GM12878 (cell line): ENCODE results near the gene FXYD4. TPM values are rescaled to one million over a fixed set of nuclear protein-coding genes. Genes with fewer than 3 reads are reported as not detected.

Experiments
- ATAC-seq: fragments of 200-7000 bp; cut with Tn5 transposase; 3 replicates; pipeline ENCODE4 v1.9.1; 2020; ENCODE audit warnings: mild to moderate bottlenecking, moderate library complexity
- BruUV-seq: library from RNA; stranded (reverse); fragments of 400-500 nt; replicated peaks from 2 replicates; lab custom pipeline; 2021; lab: Mats Ljungman, UMichigan
- CTCF ChIA-PET: fragments of 300-600 bp; sonication (Branson Sonifier 250); formaldehyde crosslinking; extraction: SDS; loops from one replicate; lab custom pipeline; 2021; ENCODE audit warnings: inconsistent platforms; lab: Yijun Ruan, JAX
- POLR2A ChIA-PET: fragments of 350-600 bp; formaldehyde crosslinking; extraction: SDS; loops from one replicate; lab custom pipeline; 2021; ENCODE audit warnings: inconsistent platforms; lab: Charles Lee
- RAD21 ChIA-PET: fragments of 300-600 bp; sonication (Branson Sonifier 250); formaldehyde crosslinking; loops from one replicate; lab custom pipeline; 2023; ENCODE audit warnings: antibody characterized with exemption; ENCODE audit not compliant: unreplicated experiment; lab: Charles Lee
- SMC1A ChIA-PET: fragments of 300-600 bp; sonication (Branson Sonifier 250); formaldehyde crosslinking; loops from one replicate; lab custom pipeline; 2023; ENCODE audit not compliant: unreplicated experiment, uncharacterized antibody; lab: Charles Lee
- DNase-seq: peaks from one replicate; pipeline ENCODE4 v3.0.0-alpha.2; 2011; ENCODE audit warnings: low read depth, low spot score
- FAIRE-seq: peaks from 3 replicates; lab custom pipeline; 2011; peaks lifted over from hg19 to GRCh38; lab: Jason Lieb, UNC
- H2AFZ ChIP-seq: 2 replicates; pipeline ENCODE4 v1.6.0; 2011; ENCODE audit warnings: low read depth, low read length, control low read depth; ENCODE audit not compliant: control insufficient read depth
- H3K27ac ChIP-seq: 2 replicates; pipeline ENCODE4 v1.5.1; 2011; ENCODE audit warnings: control low read depth; ENCODE audit not compliant: control insufficient read depth, insufficient read depth
- H3K27me3 ChIP-seq, 2 experiments: replicated peaks in 1 of 2; 2 replicates each; pipeline versions ENCODE4 v1.6.0 to v1.6.1; 2011; ENCODE audit warnings: low read length in 1 of 2; ENCODE audit not compliant: control insufficient read depth in 2 of 2, insufficient read depth in 2 of 2
- H3K36me3 ChIP-seq, 2 experiments: 2 replicates each; pipeline ENCODE4 v1.5.1; 2011; ENCODE audit warnings: low read length in 1 of 2; ENCODE audit not compliant: control insufficient read depth in 2 of 2, insufficient read depth in 2 of 2
- H3K4me1 ChIP-seq: 2 replicates; pipeline ENCODE4 v1.6.1; 2011; ENCODE audit warnings: mild to moderate bottlenecking, low read length, moderate library complexity, mixed read lengths; ENCODE audit not compliant: control insufficient read depth, insufficient read depth
- H3K4me2 ChIP-seq: 2 replicates; pipeline ENCODE4 v1.6.0; 2011; ENCODE audit warnings: control low read depth; ENCODE audit not compliant: control insufficient read depth, insufficient read depth
- H3K4me3 ChIP-seq: fragments of 200-600 bp; sonication (generic); 2 replicates; pipeline ENCODE4 v1.5.1; 2016
- H3K79me2 ChIP-seq: 2 replicates; pipeline ENCODE4 v1.6.0; 2011; ENCODE audit warnings: low read length; ENCODE audit not compliant: control insufficient read depth, insufficient read depth
- H3K9ac ChIP-seq: 2 replicates; pipeline ENCODE4 v1.8.0; 2011; ENCODE audit warnings: low read length, control low read depth, mixed read lengths; ENCODE audit not compliant: control insufficient read depth, insufficient read depth
- H3K9me3 ChIP-seq: replicated peaks from 3 replicates; pipeline ENCODE4 v1.5.1; 2011; ENCODE audit warnings: mild to moderate bottlenecking, low read length; ENCODE audit not compliant: control insufficient read depth, insufficient read depth
- H4K20me1 ChIP-seq: 2 replicates; pipeline ENCODE4 v1.6.0; 2011; ENCODE audit not compliant: control insufficient read depth, insufficient read depth
- E2F8 ChIP-seq: fragments of 450-650 bp; IDR thresholded peaks from 2 replicates; pipeline ENCODE4 v1.6.1; 2018; ENCODE audit warnings: mild to moderate bottlenecking, low read depth, moderate library complexity; ENCODE audit not compliant: partially characterized antibody
- HDAC6 ChIP-seq: fragments of 200-600 bp; sonication (generic); IDR thresholded peaks from one replicate; pipeline ENCODE4 v1.8.0; 2017; ENCODE audit warnings: antibody characterized with exemption; ENCODE audit not compliant: unreplicated experiment
- IKZF2 ChIP-seq, 2 experiments: fragments of 450-650 bp; IDR thresholded peaks; 2 replicates each; pipeline ENCODE4 v1.6.1; 2017; ENCODE audit warnings: mild to moderate bottlenecking in 2 of 2, moderate library complexity in 2 of 2
- MEF2B ChIP-seq: fragments of 450-650 bp; IDR thresholded peaks from 2 replicates; pipeline ENCODE4 v1.6.1; 2018; ENCODE audit warnings: mild to moderate bottlenecking, moderate library complexity; ENCODE audit not compliant: partially characterized antibody, poor library complexity, severe bottlenecking
- MYB ChIP-seq: fragments of 150-350 bp; IDR thresholded peaks from 2 replicates; pipeline ENCODE4 v1.6.1; 2014; ENCODE audit warnings: mild to moderate bottlenecking, low read depth, low read length, borderline replicate concordance
- NFYB ChIP-seq: IDR thresholded peaks from 2 replicates; pipeline ENCODE4 v1.6.1; 2011; ENCODE audit warnings: low read depth, mild to moderate bottlenecking, low read length, improper control_type of control experiment, moderate library complexity; ENCODE audit not compliant: insufficient read depth
- SMARCA5 ChIP-seq: fragments of 450-650 bp; IDR thresholded peaks from 2 replicates; pipeline ENCODE4 v1.6.1; 2017; ENCODE audit warnings: mild to moderate bottlenecking
- SUPT20H ChIP-seq: IDR thresholded peaks from 2 replicates; pipeline ENCODE4 v1.6.1; 2011; ENCODE audit warnings: low read depth, mild to moderate bottlenecking, low read length, moderate library complexity, borderline replicate concordance; ENCODE audit not compliant: control insufficient read depth
- TBL1XR1 ChIP-seq: IDR thresholded peaks from 2 replicates; pipeline ENCODE4 v1.6.1; 2012; ENCODE audit warnings: low read depth, low read length, improper control_type of control experiment
- ZNF592 ChIP-seq: fragments of 450-650 bp; IDR thresholded peaks from 2 replicates; pipeline ENCODE4 v1.6.1; 2017; ENCODE audit warnings: mild to moderate bottlenecking, moderate library complexity
- WGBS: methylation state at CpG from one replicate; pipeline ENCODE4 v1.1.6; 2016; ENCODE audit warnings: low lambda C conversion rate; ENCODE audit not compliant: insufficient replicate concordance, insufficient coverage; ENCODE audit errors: missing lambda C conversion rate; 5-methylcytosine and 5-hydroxymethylcytosine counted together
- in situ Hi-C: fragments of 300-500 bp; cut with MboI; formaldehyde crosslinking; loops from 9 replicates; pipeline ENCODE4 v1.14.3; 2018; ENCODE audit warnings: mixed read lengths
- intact Hi-C: fragments of 100-400 bp; cut with micrococcal nuclease; formaldehyde crosslinking; loops from one replicate; pipeline ENCODE4 v1.14.2; 2022; ENCODE audit not compliant: unreplicated experiment
- polyA plus RNA-seq, 11 experiments: library from polyadenylated mRNA; depleted of rRNA in 4 of 11; unstranded in 6 of 11; stranded (reverse) in 5 of 11; fragments of >200 nt; fragmentation: Nextera tagmentation in 4 of 11; fragmentation: Illumina TruSeq in 1 of 11; extraction: Ambion mirVana in 4 of 11; extraction: Trizol in 1 of 11; gene quantifications; 1 replicate in 1 of 11; 2 replicates in 10 of 11; pipeline versions ENCODE4 v1.2.1 to v1.2.3, GENCODE V29; 2011 to 2016; ENCODE audit warnings: inconsistent platforms in 2 of 11, missing spikeins in 2 of 11, low read depth in 1 of 11
- total RNA-seq, 4 experiments: library from RNA; depleted of rRNA in 3 of 4; stranded (reverse); fragments of >200 nt in 3 of 4; fragmentation: Illumina TruSeq in 1 of 4; extraction: Trizol in 1 of 4; gene quantifications; 2 replicates each; pipeline versions ENCODE4 v1.2.1 to v1.2.3, GENCODE V29; 2013 to 2021
- TF ChIP-seq, protein P1 (sequence below): fragments of 450-650 bp; conservative IDR thresholded peaks from 2 replicates; pipeline ENCODE4 v1.6.1; 2017; ENCODE audit warnings: mild to moderate bottlenecking, moderate library complexity

The FXYD4 gene
- total and polyA plus RNA-seq, 10 of the 15 experiments (the other 5 are each of a cell fraction or from before 2014, with no cell fraction given) = not detected

DNA sequence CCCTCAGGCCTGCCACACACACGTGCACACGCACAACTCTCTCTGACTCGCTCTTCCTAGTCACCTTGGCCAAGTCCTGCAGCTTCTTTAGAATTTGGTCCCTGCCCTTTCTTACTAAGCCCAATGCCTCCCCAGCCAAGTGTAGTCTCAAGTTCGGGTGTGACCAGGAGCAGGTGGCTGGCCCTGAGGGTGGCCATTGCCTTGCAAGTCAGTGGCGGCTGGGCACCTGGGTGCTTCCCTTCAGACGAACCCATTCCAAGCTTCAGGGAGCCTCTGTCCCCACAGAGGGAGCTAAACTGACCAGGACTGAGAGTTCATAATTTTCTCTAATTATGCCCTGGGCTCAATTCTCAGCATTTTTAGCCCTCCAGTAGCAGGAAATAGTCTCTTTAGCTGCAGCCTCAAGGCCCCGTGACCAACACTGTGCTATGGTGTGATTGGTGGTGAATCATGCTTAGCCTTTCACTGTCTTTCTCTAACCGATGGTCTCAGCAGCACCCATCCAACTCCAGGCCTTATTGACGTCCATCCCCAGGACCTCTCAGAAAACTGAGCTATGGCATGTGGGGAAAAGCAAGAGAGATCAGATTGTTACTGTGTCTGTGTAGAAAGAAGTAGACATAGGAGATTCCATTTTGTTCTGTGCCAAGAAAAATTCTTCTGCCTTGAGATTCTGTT lies 34.7 kb upstream of the FXYD4 start:
- no peak overlapping the region for H3K4me3 ChIP-seq
- no peak for ATAC-seq
- TF ChIP-seq NFYB (no peak), TBL1XR1 (no peak), ZNF592 (no peak), HDAC6 (no peak), MYB (no peak), MEF2B (no peak), SUPT20H (no peak), SMARCA5 (no peak), IKZF2 (IDR thresholded peaks at IDR 0.05) (no peak), E2F8 (no peak)
- TF ChIP-seq, protein P1, sequence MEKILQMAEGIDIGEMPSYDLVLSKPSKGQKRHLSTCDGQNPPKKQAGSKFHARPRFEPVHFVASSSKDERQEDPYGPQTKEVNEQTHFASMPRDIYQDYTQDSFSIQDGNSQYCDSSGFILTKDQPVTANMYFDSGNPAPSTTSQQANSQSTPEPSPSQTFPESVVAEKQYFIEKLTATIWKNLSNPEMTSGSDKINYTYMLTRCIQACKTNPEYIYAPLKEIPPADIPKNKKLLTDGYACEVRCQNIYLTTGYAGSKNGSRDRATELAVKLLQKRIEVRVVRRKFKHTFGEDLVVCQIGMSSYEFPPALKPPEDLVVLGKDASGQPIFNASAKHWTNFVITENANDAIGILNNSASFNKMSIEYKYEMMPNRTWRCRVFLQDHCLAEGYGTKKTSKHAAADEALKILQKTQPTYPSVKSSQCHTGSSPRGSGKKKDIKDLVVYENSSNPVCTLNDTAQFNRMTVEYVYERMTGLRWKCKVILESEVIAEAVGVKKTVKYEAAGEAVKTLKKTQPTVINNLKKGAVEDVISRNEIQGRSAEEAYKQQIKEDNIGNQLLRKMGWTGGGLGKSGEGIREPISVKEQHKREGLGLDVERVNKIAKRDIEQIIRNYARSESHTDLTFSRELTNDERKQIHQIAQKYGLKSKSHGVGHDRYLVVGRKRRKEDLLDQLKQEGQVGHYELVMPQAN = no peak
- TF ChIP-seq, all 136 proteins: peak for 0
- Histone ChIP-seq H3K4me2 (no peak overlapping the region), H4K20me1 (no peaks in the 10 kb centered on the region), H3K9me3 (no peaks in the 10 kb centered on the region), H3K27me3 (no peaks in the 10 kb centered on the region; a peak in 1 of 4 replicates), H3K36me3 (no peaks in the 10 kb centered on the region), H3K27ac (no peak overlapping the region), H3K79me2 (no peaks in the 10 kb centered on the region), H3K4me1 (no peaks in the 10 kb centered on the region), H2AFZ (no peak overlapping the region), H3K9ac (no peak overlapping the region)
- POLR2A ChIA-PET = no interaction called here
- CTCF ChIA-PET = interaction anchor here (1.2 kb wide), 1 partner anchor 44 kb away, joined by 4 read pairs; no protein-coding TSS in a partner anchor
- in situ Hi-C loops (no loop called here), intact Hi-C loops (no loop called here)
- no TSS peak for BruUV-seq
- no peak for DNase-seq
- RAD21 ChIA-PET = no interaction called here
- no peak for FAIRE-seq
- SMC1A ChIA-PET = interaction anchor here (0.9 kb wide), 1 partner anchor 9 kb away, joined by 3 read pairs; no protein-coding TSS in a partner anchor
- WGBS = 24% methylated on average over 9 of the region's 9 CpGs
